Endodermal cell (in vitro differentiated cells): ENCODE data around the gene MAP3K3. TPM values are rescaled to one million over a fixed set of nuclear protein-coding genes. Genes with fewer than 3 reads are reported as not detected.

Experiments used
- DNase-seq: peaks from one replicate; pipeline ENCODE4 v3.0.0-alpha.2; 2017
- H3K27ac ChIP-seq: 2 replicates; pipeline ENCODE4 v1.5.1; 2013; ENCODE audit warnings: mild to moderate bottlenecking, low read depth, low read length, moderate library complexity
- H3K27me3 ChIP-seq: 2 replicates; pipeline ENCODE4 v1.6.1; 2013; ENCODE audit warnings: mild to moderate bottlenecking, low read length, moderate library complexity; ENCODE audit not compliant: insufficient read depth, control insufficient read depth, poor library complexity, severe bottlenecking
- H3K36me3 ChIP-seq: 2 replicates; pipeline ENCODE4 v1.7.0; 2013; ENCODE audit warnings: mild to moderate bottlenecking, low read length, moderate library complexity; ENCODE audit not compliant: control insufficient read depth, insufficient read depth
- H3K4me1 ChIP-seq: one replicate; pipeline ENCODE4 v1.7.0; 2013; ENCODE audit warnings: low read length; ENCODE audit not compliant: control insufficient read depth, insufficient read depth
- H3K4me3 ChIP-seq: 2 replicates; pipeline ENCODE4 v1.5.1; 2013; ENCODE audit warnings: mild to moderate bottlenecking, low read length, moderate library complexity
- H3K9ac ChIP-seq: 2 replicates; pipeline ENCODE4 v1.6.1; 2013; ENCODE audit warnings: mild to moderate bottlenecking, low read length, moderate library complexity; ENCODE audit not compliant: poor library complexity, severe bottlenecking; ENCODE audit errors: extremely low read depth
- H3K9me3 ChIP-seq: 2 replicates; pipeline ENCODE4 v1.6.1; 2013; ENCODE audit warnings: mild to moderate bottlenecking, low read length, moderate library complexity; ENCODE audit not compliant: control insufficient read depth
- H3K27ac Mint-ChIP-seq: 2 replicates; pipeline ENCODE4 v1.8.0; 2020; ENCODE audit warnings: mixed read lengths
- H3K27me3 Mint-ChIP-seq: 2 replicates; pipeline ENCODE4 v1.8.0; 2021; ENCODE audit warnings: mild to moderate bottlenecking, mixed read lengths; ENCODE audit not compliant: insufficient read depth
- H3K36me3 Mint-ChIP-seq: 2 replicates; pipeline ENCODE4 v1.8.0; 2020; ENCODE audit warnings: low read depth, mixed read lengths
- H3K4me1 Mint-ChIP-seq: 2 replicates; pipeline ENCODE4 v1.8.0; 2020; ENCODE audit warnings: mixed read lengths
- H3K4me3 Mint-ChIP-seq: 2 replicates; pipeline ENCODE4 v1.8.0; 2020; ENCODE audit warnings: mild to moderate bottlenecking, moderate library complexity, mixed read lengths
- H3K9me3 Mint-ChIP-seq: 2 replicates; pipeline ENCODE4 v1.8.0; 2020; ENCODE audit warnings: mild to moderate bottlenecking, mixed read lengths
- CTCF ChIP-seq: fragments of 200-600 bp; sonication (generic); conservative IDR thresholded peaks from 2 replicates; pipeline ENCODE4 v1.5.0; 2021; ENCODE audit warnings: antibody characterized with exemption, mild to moderate bottlenecking
- WGBS, 2 experiments: methylation state at CpG; one replicate each; pipeline versions ENCODE4 v1.1.5 to v1.1.7; 2013; ENCODE audit warnings: missing lambda C conversion rate in 2 of 2, mixed read lengths in 1 of 2; ENCODE audit not compliant: insufficient coverage in 1 of 2, insufficient read length in 1 of 2; 5-methylcytosine and 5-hydroxymethylcytosine counted together
- total RNA-seq, 2 donors: library from RNA; stranded (reverse); fragmentation: NEBNext Ultra II Directional in 1 of 2; extraction: Animal tissue kit (Norgen Biotek cat#: 25700) in 1 of 2; gene quantifications; 2 replicates in 1 of 2; 3 replicates in 1 of 2; pipeline ENCODE4 v1.2.1, GENCODE V29; 2021

MAP3K3 gene
- total RNA-seq, 2 donors from 2014 or later, result 19.9 to 23.3 TPM

GRCh38 chr17:63641692-63642448 lies 19.7 kb downstream of the MAP3K3 start:
- Histone ChIP-seq H3K27me3 (peaks cover 31% of the 10 kb centered on the region), H3K9ac (no peak overlapping the region), H3K27ac (no peak overlapping the region), H3K9me3 (no peaks in the 10 kb centered on the region), H3K4me1 (peaks cover 10% of the 10 kb centered on the region), H3K4me3 (no peak overlapping the region), H3K36me3 (peaks cover 14% of the 10 kb centered on the region)
- TF ChIP-seq CTCF, result no peak
- Mint-ChIP-seq H3K4me1 (peaks cover 14% of the 10 kb centered on the region), H3K36me3 (peaks cover 3% of the 10 kb centered on the region), H3K4me3 (no peak overlapping the region), H3K9me3 (no peaks in the 10 kb centered on the region), H3K27ac (no peak overlapping the region), H3K27me3 (peaks cover 9% of the 10 kb centered on the region)
- 89 to 93% methylated on average over 2 to 4 of the region's 4 CpGs for WGBS, 2 experiments
- DNase-seq, result peak; percentile 40

GRCh38 chr17:63644846-63645245 lies 22.6 kb downstream of the MAP3K3 start:
- DNase-seq, result no peak
- 94 to 100% methylated on average over 5 to 7 of the region's 7 CpGs for WGBS, 2 experiments
- H3K9ac ChIP-seq, result no peak overlapping the region
- Mint-ChIP-seq H3K27me3 (peaks cover 9% of the 10 kb centered on the region), H3K4me3 (no peak overlapping the region), H3K36me3 (peaks cover 9% of the 10 kb centered on the region), H3K9me3 (no peaks in the 10 kb centered on the region), H3K4me1 (peaks cover 14% of the 10 kb centered on the region), H3K27ac (no peak overlapping the region)
- H3K27ac ChIP-seq, result no peak overlapping the region
- no peak overlapping the region for H3K4me3 ChIP-seq
- peaks cover 19% of the 10 kb centered on the region for H3K27me3 ChIP-seq
- H3K9me3 ChIP-seq, result no peaks in the 10 kb centered on the region
- H3K4me1 ChIP-seq, result no peaks in the 10 kb centered on the region
- TF ChIP-seq CTCF, result no peak
- H3K36me3 ChIP-seq, result peaks cover 14% of the 10 kb centered on the region

- H3K9me3 ChIP-seq, result no peaks in the 10 kb centered on the region
- peaks cover 10% of the 10 kb centered on the region for H3K36me3 Mint-ChIP-seq
- H3K27me3 ChIP-seq, result peaks cover 8% of the 10 kb centered on the region
- no peak for TF ChIP-seq CTCF
- no peaks in the 10 kb centered on the region for H3K9me3 Mint-ChIP-seq
- no peak overlapping the region for H3K4me3 Mint-ChIP-seq
- DNase-seq, result peak; percentile 33
- peaks cover 14% of the 10 kb centered on the region for H3K36me3 ChIP-seq
- WGBS, 2 experiments, result 93 to 94% methylated on average over 5 of the region's 5 CpGs
- no peaks in the 10 kb centered on the region for H3K4me1 ChIP-seq
- H3K27ac Mint-ChIP-seq, result no peak overlapping the region
- no peak overlapping the region for H3K9ac ChIP-seq
- H3K27ac ChIP-seq, result no peak overlapping the region
- H3K4me1 Mint-ChIP-seq, result peaks cover 14% of the 10 kb centered on the region
- no peak overlapping the region for H3K4me3 ChIP-seq
- H3K27me3 Mint-ChIP-seq, result peaks cover under 1% of the 10 kb centered on the region
Measured at GRCh38 chr17:63645775-63646487, 23.7 kb downstream of the MAP3K3 start.
